CD14-positive monocyte (primary cell): ENCODE results near the gene SYNE1. TPM values are rescaled to one million over a fixed set of nuclear protein-coding genes. Genes with fewer than 3 reads are reported as not detected.

Source experiments
- DNase-seq, 3 donors: peaks; one replicate each; pipeline ENCODE4 v3.0.0-alpha.2; 2011 to 2022
- H2AFZ ChIP-seq: 2 replicates; pipeline ENCODE4 v1.6.0; 2012; ENCODE audit warnings: mild to moderate bottlenecking, low read depth, low read length, inconsistent platforms; ENCODE audit not compliant: insufficient read depth, poor library complexity, severe bottlenecking
- H3K27ac ChIP-seq, 2 donors: 1 replicate in 1 of 2; 2 replicates in 1 of 2; pipeline ENCODE4 v1.5.1; 2012 to 2013; ENCODE audit warnings: low read length in 2 of 2, control low read depth in 1 of 2, inconsistent platforms in 1 of 2, low read depth in 1 of 2, mild to moderate bottlenecking in 1 of 2
- H3K27me3 ChIP-seq, 2 donors: one replicate each; pipeline versions ENCODE4 v1.6.0 to v1.6.1; 2011 to 2013; ENCODE audit warnings: low read length in 2 of 2; ENCODE audit not compliant: control insufficient read depth in 2 of 2, insufficient read depth in 2 of 2
- H3K36me3 ChIP-seq, 2 donors: replicated peaks in 1 of 2; 1 replicate in 1 of 2; 2 replicates in 1 of 2; pipeline versions ENCODE4 v1.5.1 to v1.6.1; 2012 to 2013; ENCODE audit warnings: low read length in 2 of 2, control low read depth in 1 of 2, inconsistent platforms in 1 of 2, mild to moderate bottlenecking in 1 of 2; ENCODE audit not compliant: insufficient read depth in 2 of 2, control insufficient read depth in 1 of 2
- H3K4me1 ChIP-seq, 2 donors: 1 replicate in 1 of 2; 2 replicates in 1 of 2; pipeline versions ENCODE4 v1.5.1 to v1.6.1; 2012 to 2013; ENCODE audit warnings: low read length in 2 of 2, control low read depth in 1 of 2, inconsistent platforms in 1 of 2, mild to moderate bottlenecking in 1 of 2, moderate library complexity in 1 of 2; ENCODE audit not compliant: insufficient read depth in 2 of 2, control insufficient read depth in 1 of 2
- H3K4me2 ChIP-seq: replicated peaks from 2 replicates; pipeline ENCODE3; 2012; ENCODE audit warnings: low read length, moderate library complexity, mild to moderate bottlenecking; ENCODE audit not compliant: poor library complexity, severe bottlenecking; ENCODE audit errors: extremely low read depth
- H3K4me3 ChIP-seq, 3 experiments: fragments of 200-600 bp in 1 of 3; sonication (generic) in 1 of 3; replicated peaks in 1 of 3; 1 replicate in 2 of 3; 2 replicates in 1 of 3; pipeline ENCODE4 v1.5.1; 2011 to 2013; ENCODE audit warnings: low read length in 3 of 3, mild to moderate bottlenecking in 3 of 3, control low read depth in 2 of 3, low read depth in 2 of 3, inconsistent platforms in 1 of 3, moderate library complexity in 1 of 3
- H3K79me2 ChIP-seq: 2 replicates; pipeline ENCODE4 v1.6.0; 2012; ENCODE audit warnings: mild to moderate bottlenecking, control low read depth, inconsistent platforms, low read length, moderate library complexity; ENCODE audit not compliant: insufficient read depth
- H3K9ac ChIP-seq: 2 replicates; pipeline ENCODE4 v1.6.0; 2017; ENCODE audit warnings: low read length, mild to moderate bottlenecking; ENCODE audit not compliant: insufficient read depth, poor library complexity, severe bottlenecking
- H3K9me3 ChIP-seq, 2 donors: replicated peaks in 1 of 2; 1 replicate in 1 of 2; 2 replicates in 1 of 2; pipeline versions ENCODE4 v1.5.1 to v1.6.1; 2012 to 2013; ENCODE audit warnings: low read length in 2 of 2, control low read depth in 1 of 2; ENCODE audit not compliant: control insufficient read depth in 1 of 2, insufficient read depth in 1 of 2
- H4K20me1 ChIP-seq: 2 replicates; pipeline ENCODE4 v1.6.0; 2012; ENCODE audit warnings: mild to moderate bottlenecking, low read length, control low read depth, moderate library complexity; ENCODE audit not compliant: insufficient read depth
- H3K27ac Mint-ChIP-seq, 7 donors: one replicate each; pipeline ENCODE4 v1.8.0; 2020; ENCODE audit warnings: mild to moderate bottlenecking in 7 of 7, mixed read lengths in 7 of 7, moderate library complexity in 6 of 7, inconsistent platforms in 2 of 7
- H3K27me3 Mint-ChIP-seq, 3 donors: one replicate each; pipeline ENCODE4 v1.8.0; 2021 to 2022; ENCODE audit warnings: low read depth in 3 of 3, mild to moderate bottlenecking in 3 of 3, mixed read lengths in 3 of 3, moderate library complexity in 3 of 3, inconsistent platforms in 1 of 3
- H3K36me3 Mint-ChIP-seq, 2 donors: one replicate each; pipeline ENCODE4 v1.8.0; 2020; ENCODE audit warnings: mixed read lengths in 2 of 2, inconsistent platforms in 1 of 2, mild to moderate bottlenecking in 1 of 2
- H3K4me1 Mint-ChIP-seq: one replicate; pipeline ENCODE4 v1.8.0; 2020; ENCODE audit warnings: mild to moderate bottlenecking, mixed read lengths
- H3K4me3 Mint-ChIP-seq, 2 donors: one replicate each; pipeline ENCODE4 v1.8.0; 2020; ENCODE audit warnings: mild to moderate bottlenecking in 2 of 2, mixed read lengths in 2 of 2, moderate library complexity in 1 of 2
- H3K9me3 Mint-ChIP-seq, 7 donors: one replicate each; pipeline ENCODE4 v1.8.0; 2020 to 2022; ENCODE audit warnings: mixed read lengths in 7 of 7, mild to moderate bottlenecking in 6 of 7, moderate library complexity in 6 of 7, inconsistent platforms in 2 of 7
- CTCF ChIP-seq: fragments of 200-600 bp; IDR thresholded peaks from one replicate; pipeline ENCODE4 v1.8.0; 2022; ENCODE audit warnings: antibody characterized with exemption, mild to moderate bottlenecking
- WGBS: methylation state at CpG from one replicate; pipeline ENCODE4 v1.1.5; 2013; ENCODE audit warnings: missing lambda C conversion rate; ENCODE audit not compliant: insufficient coverage; 5-methylcytosine and 5-hydroxymethylcytosine counted together
- intact Hi-C, 2 donors: fragments of 100-400 bp; cut with micrococcal nuclease; formaldehyde crosslinking; loops; one replicate each; pipeline versions ENCODE4 v1.15.0 to v1.15.1; 2023
- polyA plus RNA-seq, 3 donors: library from polyadenylated mRNA; depleted of rRNA in 1 of 3; unstranded in 2 of 3; stranded (reverse) in 1 of 3; fragments of 300-500 nt in 2 of 3; fragments of >200 nt in 1 of 3; fragmentation: Illumina TruSeq in 2 of 3; gene quantifications; 1 replicate in 2 of 3; 2 replicates in 1 of 3; pipeline ENCODE4 v1.2.3, GENCODE V29; 2012 to 2021

Gene SYNE1
- polyA plus RNA-seq, 3 donors, result 3.7 to 24.5 (median 8.1) TPM

- Mint-ChIP-seq H3K36me3 (peaks cover 35 to 38% of the 10 kb centered on the region in 2 donors), H3K4me3 (no peak overlapping the region)
These were observed 517.3 kb downstream of the SYNE1 start for GRCh38 chr6:152119831-152120230.

GRCh38 chr6:152118678-152119077 lies 518.5 kb downstream of the SYNE1 start:
- no peaks in the 10 kb centered on the region for H4K20me1 ChIP-seq
- no peak overlapping the region for H2AFZ ChIP-seq
- H3K4me1 ChIP-seq, result no peaks in the 10 kb centered on the region
- Mint-ChIP-seq H3K4me1 (no peaks in the 10 kb centered on the region), H3K4me3 (no peak overlapping the region), H3K9me3 (peaks cover 0 to 4% (median 2%) of the 10 kb centered on the region in 7 donors), H3K36me3 (peaks cover 33 to 36% of the 10 kb centered on the region in 2 donors), H3K27ac (no peak overlapping the region), H3K27me3 (peaks cover 0 to 3% (median 0%) of the 10 kb centered on the region in 3 donors)
- no peak overlapping the region for H3K9ac ChIP-seq
- H3K4me3 ChIP-seq, result no peak overlapping the region
- H3K79me2 ChIP-seq, result no peaks in the 10 kb centered on the region
- no peak for TF ChIP-seq CTCF
- peaks cover 17 to 39% of the 10 kb centered on the region in 2 donors for H3K36me3 ChIP-seq
- no peak for DNase-seq
- intact Hi-C loops, result no loop called here
- no CpG with 5 or more reads among the region's 5 CpGs for WGBS
- H3K4me2 ChIP-seq, result no peak overlapping the region
- no peaks in the 10 kb centered on the region for H3K9me3 ChIP-seq
- no peak overlapping the region for H3K27ac ChIP-seq
- H3K27me3 ChIP-seq, result no peaks in the 10 kb centered on the region

More at GRCh38 chr6:152119831-152120230, 517.3 kb downstream of the SYNE1 start:
- peaks cover 0 to 4% (median 2%) of the 10 kb centered on the region in 7 donors for H3K9me3 Mint-ChIP-seq
- H3K4me2 ChIP-seq, result no peak overlapping the region
- no peak overlapping the region for H3K4me3 ChIP-seq
- H4K20me1 ChIP-seq, result no peaks in the 10 kb centered on the region
- no peaks in the 10 kb centered on the region for H3K79me2 ChIP-seq
- no peak overlapping the region for H3K9ac ChIP-seq
- peaks cover 17 to 39% of the 10 kb centered on the region in 2 donors for H3K36me3 ChIP-seq
- DNase-seq, result no peak
- no peaks in the 10 kb centered on the region for H3K9me3 ChIP-seq
- no peak for TF ChIP-seq CTCF
- no peak overlapping the region for H3K27ac Mint-ChIP-seq
- peaks cover 0 to 3% (median 0%) of the 10 kb centered on the region in 3 donors for H3K27me3 Mint-ChIP-seq
- H3K27ac ChIP-seq, result no peak overlapping the region
- intact Hi-C loops, result loop anchor here in 1 of 2 donors (10.0 kb wide), 2 partner anchors 355 to 445 kb away; no protein-coding TSS in a partner anchor
- no peaks in the 10 kb centered on the region for H3K4me1 ChIP-seq
- WGBS, result 67% methylated on average over 1 of the region's 7 CpGs
- H3K4me1 Mint-ChIP-seq, result no peaks in the 10 kb centered on the region
- H2AFZ ChIP-seq, result no peak overlapping the region
- H3K27me3 ChIP-seq, result no peaks in the 10 kb centered on the region
